HEK293T (cell line): ENCODE data around the gene POLR2L.

Experiments
- CTCF ChIA-PET: fragments of 350-600 bp; formaldehyde crosslinking; extraction: SDS; loops from one replicate; lab custom pipeline; 2021; ENCODE audit warnings: antibody characterized with exemption, inconsistent platforms; lab: Yijun Ruan, JAX
- POLR2A ChIA-PET: fragments of 350-600 bp; formaldehyde crosslinking; extraction: SDS; loops from one replicate; lab custom pipeline; 2020; ENCODE audit warnings: antibody characterized with exemption, inconsistent platforms; lab: Yijun Ruan, JAX
- DNase-seq: peaks from one replicate; pipeline ENCODE4 v3.0.0; 2012; ENCODE audit warnings: mixed read lengths; ENCODE audit errors: extremely low spot score
- ARNT ChIP-seq: fragments of 450-650 bp; IDR thresholded peaks from 2 replicates; pipeline ENCODE4 v1.6.1; 2017; ENCODE audit warnings: mild to moderate bottlenecking
- BHLHE40 ChIP-seq: fragments of 450-650 bp; IDR thresholded peaks from 2 replicates; pipeline ENCODE4 v1.6.1; 2016; ENCODE audit warnings: mild to moderate bottlenecking, moderate library complexity, borderline replicate concordance
- CTBP1 ChIP-seq: fragments of 450-650 bp; IDR thresholded peaks from 2 replicates; pipeline ENCODE4 v1.6.1; 2016; ENCODE audit warnings: borderline replicate concordance
- ELF4 ChIP-seq: fragments of 450-650 bp; IDR thresholded peaks from 2 replicates; pipeline ENCODE4 v1.6.1; 2017; ENCODE audit warnings: antibody characterized with exemption
- FOXA1 ChIP-seq: fragments of 450-650 bp; IDR thresholded peaks from 2 replicates; pipeline ENCODE4 v1.6.1; 2016; ENCODE audit warnings: mild to moderate bottlenecking
- FOXK2 ChIP-seq: fragments of 450-650 bp; IDR thresholded peaks from 2 replicates; pipeline ENCODE4 v1.6.1; 2016; ENCODE audit warnings: mild to moderate bottlenecking
- FOXM1 ChIP-seq: fragments of 450-650 bp; IDR thresholded peaks from 2 replicates; pipeline ENCODE4 v1.6.1; 2017; ENCODE audit warnings: mild to moderate bottlenecking, borderline replicate concordance
- HDGF ChIP-seq: fragments of 450-650 bp; IDR thresholded peaks from 2 replicates; pipeline ENCODE4 v1.6.1; 2017; ENCODE audit warnings: antibody characterized with exemption, borderline replicate concordance
- L3MBTL2 ChIP-seq: fragments of 450-650 bp; conservative IDR thresholded peaks from 2 replicates; pipeline ENCODE4 v1.6.1; 2016; ENCODE audit warnings: mild to moderate bottlenecking
- LEF1 ChIP-seq: fragments of 450-650 bp; IDR thresholded peaks from 2 replicates; pipeline ENCODE4 v1.6.1; 2017; ENCODE audit warnings: mild to moderate bottlenecking, borderline replicate concordance
- NFRKB ChIP-seq: fragments of 450-650 bp; IDR thresholded peaks from 2 replicates; pipeline ENCODE4 v1.6.1; 2016; ENCODE audit warnings: mild to moderate bottlenecking, moderate library complexity
- PKNOX1 ChIP-seq: fragments of 450-650 bp; IDR thresholded peaks from 2 replicates; pipeline ENCODE4 v1.6.1; 2016
- SP1 ChIP-seq: fragments of 450-650 bp; IDR thresholded peaks from 2 replicates; pipeline ENCODE4 v1.6.1; 2017
- SUZ12 ChIP-seq: fragments of 450-650 bp; IDR thresholded peaks from 2 replicates; pipeline ENCODE4 v1.6.1; 2016; ENCODE audit warnings: mild to moderate bottlenecking
- TARDBP ChIP-seq: fragments of 450-650 bp; IDR thresholded peaks from 2 replicates; pipeline ENCODE4 v1.6.1; 2016
- ZNF384 ChIP-seq: fragments of 450-650 bp; IDR thresholded peaks from 2 replicates; pipeline ENCODE4 v1.6.1; 2016

Gene POLR2L

DNA sequence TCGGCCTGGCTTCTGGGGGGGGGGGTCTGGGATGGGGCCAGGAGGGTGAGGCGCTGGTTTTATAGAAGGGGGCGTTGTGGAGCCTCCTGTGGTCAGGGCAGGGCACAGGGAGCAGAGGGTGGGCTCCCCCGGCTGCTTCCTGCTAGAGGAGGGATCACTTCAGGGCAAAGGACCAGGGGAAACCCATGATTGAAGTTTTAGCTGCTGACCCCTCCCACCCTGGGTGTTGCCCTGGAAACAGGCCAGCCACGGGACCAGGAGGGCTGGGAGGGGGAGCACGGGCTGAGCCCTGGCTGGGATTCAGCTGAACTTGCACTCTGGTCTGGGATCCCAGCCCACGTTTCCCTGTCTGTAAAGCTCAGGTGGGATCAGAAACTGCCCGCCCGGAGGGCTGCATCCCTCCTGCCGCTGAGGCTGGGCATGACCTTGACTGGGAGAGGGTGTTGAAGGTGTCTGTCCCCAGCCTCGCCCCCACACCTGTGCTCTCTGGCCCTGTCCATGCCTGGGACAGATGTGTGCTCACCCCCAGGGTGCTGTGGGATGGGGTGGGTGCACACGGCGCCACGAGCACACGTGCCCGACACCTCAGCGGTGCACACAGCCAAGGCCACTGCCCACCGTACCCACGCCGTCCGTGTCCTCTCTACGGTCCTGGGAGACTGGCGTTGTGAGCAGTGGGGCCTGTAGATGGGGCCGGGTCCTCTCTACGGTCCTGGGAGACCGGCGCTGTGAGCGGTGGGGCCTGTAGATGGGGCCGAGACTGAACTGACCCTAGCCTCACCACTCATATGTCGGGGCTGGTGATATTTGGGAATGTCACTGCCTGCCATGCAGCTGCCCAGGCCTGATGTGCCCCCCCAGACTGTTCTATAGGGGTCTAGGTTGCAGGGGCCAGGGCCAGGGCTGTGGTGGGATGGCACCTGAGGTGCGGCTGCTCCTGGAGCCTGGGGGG lies 2.6 kb upstream of the POLR2L start:
- TF ChIP-seq PKNOX1 = no peak
- TF ChIP-seq LEF1 = no peak
- no peak for TF ChIP-seq ARNT
- TF ChIP-seq TARDBP = no peak
- TF ChIP-seq ZNF384 = no peak
- POLR2A ChIA-PET = interaction anchor here (1.4 to 5.4 kb wide), 2 partner anchors 14 to 26 kb away, joined by 6 to 63 read pairs; partner anchors contain the start of genes CD151 and CRACR2B
- CTCF ChIA-PET = no interaction called here
- peak; percentile 51 for DNase-seq

- POLR2A ChIA-PET = interaction anchor here (1.4 to 5.4 kb wide), 5 partner anchors 12 to 31 kb away, joined by 3 to 63 read pairs (median 5); partner anchors contain the start of genes CD151 and CRACR2B
- CTCF ChIA-PET = interaction anchor here (0.8 to 1.4 kb wide), 4 partner anchors 10 to 54 kb away, joined by 3 to 4 read pairs (median 3); no protein-coding TSS in a partner anchor
- DNase-seq = no peak
Measured at GRCh38 chr11:843818-844692, 1.7 kb upstream of the POLR2L start.

DNA sequence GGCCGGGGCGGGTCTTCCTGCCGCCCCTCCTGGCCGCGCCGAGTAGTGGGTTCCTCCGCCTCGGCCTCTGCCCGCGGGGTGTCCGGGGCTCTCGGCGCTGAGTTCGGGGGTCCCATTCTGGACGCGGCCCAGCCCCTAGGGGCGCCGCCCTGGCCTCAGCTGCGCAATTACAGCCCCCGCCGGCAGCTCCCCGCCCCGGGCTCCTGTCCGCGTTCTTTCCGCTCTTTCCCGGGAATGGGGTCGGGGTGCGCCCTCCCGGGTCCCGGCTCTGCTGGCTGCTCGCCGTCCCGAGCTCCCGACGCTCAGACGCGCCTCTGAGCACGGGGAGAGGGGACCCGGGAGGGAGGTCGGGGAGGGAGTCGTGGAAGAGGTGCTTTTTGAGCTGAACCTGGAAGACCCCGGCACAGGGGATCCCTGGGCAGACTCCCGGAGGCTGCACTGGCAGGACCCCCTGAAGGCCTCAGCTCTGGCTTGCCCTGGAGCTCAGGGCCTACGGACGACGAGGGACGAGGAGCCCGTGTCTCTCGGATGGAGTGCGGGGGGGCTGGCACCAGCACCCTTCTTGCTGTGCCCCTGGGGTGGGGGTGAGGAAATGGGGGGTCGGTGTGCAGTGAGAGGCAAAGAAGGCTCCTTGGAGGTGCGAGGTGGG lies 881 bp upstream of the POLR2L start:
- POLR2A ChIA-PET = interaction anchor here (0.5 to 5.4 kb wide), 9 partner anchors 12 to 68 kb away, joined by 3 to 63 read pairs (median 5); partner anchors contain the start of genes CD151, CRACR2B, PNPLA2 and RPLP2
- CTCF ChIA-PET = interaction anchor here (0.5 to 1.4 kb wide), 5 partner anchors 9 to 203 kb away, joined by 3 to 4 read pairs (median 3); no protein-coding TSS in a partner anchor

More at GRCh38 chr11:843818-844692, 1.7 kb upstream of the POLR2L start:
- TF ChIP-seq CTBP1 = no peak
- TF ChIP-seq LEF1 = no peak
- TF ChIP-seq NFRKB = no peak
- no peak for TF ChIP-seq FOXK2
- TF ChIP-seq ZNF384 = no peak
- no peak for TF ChIP-seq FOXM1

DNA sequence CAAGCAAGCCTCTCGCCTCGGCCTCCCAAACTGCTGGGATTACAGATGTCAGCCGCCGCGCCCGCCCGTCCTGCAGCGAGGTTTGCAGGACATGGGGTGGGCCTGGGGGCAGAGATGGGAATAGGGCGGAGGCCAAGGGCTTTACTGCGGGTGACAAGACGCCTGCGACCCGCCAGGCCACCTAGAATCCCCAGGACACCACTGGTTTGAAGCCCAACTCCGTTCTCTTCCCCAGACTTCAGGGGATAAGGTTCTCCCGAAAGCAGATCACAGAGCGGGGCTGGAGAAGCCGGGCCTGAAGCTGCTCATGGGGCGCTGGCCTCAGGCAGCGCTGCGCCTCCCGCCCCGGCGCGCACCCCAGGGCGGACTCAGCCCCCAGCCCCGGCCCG lies 354 bp downstream of the POLR2L start:
- DNase-seq = no peak
- CTCF ChIA-PET = no interaction called here
- no peak for TF ChIP-seq LEF1
- TF ChIP-seq CTBP1 = no peak
- no peak for TF ChIP-seq BHLHE40
- TF ChIP-seq SUZ12 = no peak
- TF ChIP-seq L3MBTL2 = no peak
- no peak for TF ChIP-seq ELF4
- TF ChIP-seq FOXA1 = no peak
- no peak for TF ChIP-seq TARDBP
- TF ChIP-seq SP1 = no peak
- no peak for TF ChIP-seq FOXK2
- TF ChIP-seq HDGF = no peak
- TF ChIP-seq ARNT = no peak
- no peak for TF ChIP-seq ZNF384
- TF ChIP-seq FOXM1 = no peak
- TF ChIP-seq PKNOX1 = no peak
- TF ChIP-seq NFRKB = no peak
- POLR2A ChIA-PET = interaction anchor here (1.0 to 5.4 kb wide), 4 partner anchors 11 to 65 kb away, joined by 3 to 63 read pairs (median 7); partner anchors contain the start of genes CD151, CRACR2B and RPLP2

More for the DNA sequence above, 881 bp upstream of the POLR2L start:
- TF ChIP-seq FOXK2 = no peak
- DNase-seq = no peak

- CTCF ChIA-PET = no interaction called here
Measured at GRCh38 chr11:839875-840617, 2.3 kb downstream of the POLR2L start.

DNA sequence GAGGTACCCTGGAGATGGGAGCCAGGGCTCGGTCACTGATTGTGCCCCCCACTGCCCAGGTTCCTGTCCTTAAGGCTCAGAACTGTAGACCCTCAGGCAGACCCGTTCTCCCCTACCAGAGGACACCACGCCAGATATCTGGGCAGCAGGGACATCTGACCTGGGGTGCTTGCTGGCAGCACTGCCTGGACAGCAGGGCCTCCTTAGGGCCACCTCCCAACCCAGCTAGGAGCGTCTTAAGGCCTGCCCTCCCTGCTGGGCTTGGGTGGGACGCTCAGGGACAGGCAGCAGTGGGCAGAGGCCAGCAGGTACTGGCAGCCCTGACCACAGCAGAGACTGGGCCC lies 3.1 kb downstream of the POLR2L start:
- ChIA-PET CTCF (no interaction called here), POLR2A (no interaction called here)
- TF ChIP-seq CTBP1 (no peak), HDGF (no peak), L3MBTL2 (no peak), NFRKB (no peak), SUZ12 (no peak), ELF4 (no peak), ARNT (no peak)
- DNase-seq = no peak

More at GRCh38 chr11:839875-840617, 2.3 kb downstream of the POLR2L start:
- POLR2A ChIA-PET = interaction anchor here (0.8 to 5.4 kb wide), 3 partner anchors 9 to 62 kb away, joined by 3 to 63 read pairs (median 7); partner anchors contain the start of genes CD151, CRACR2B and PNPLA2
- no peak for DNase-seq
- TF ChIP-seq LEF1 (no peak), CTBP1 (no peak), FOXM1 (no peak), ZNF384 (no peak), ARNT (no peak)
